ENCODE measurements around the gene APP.

GRCh38 chr21:25911730-25912401, 258.7 kb downstream of the APP start:
- TF ChIP-seq, protein P1, sequence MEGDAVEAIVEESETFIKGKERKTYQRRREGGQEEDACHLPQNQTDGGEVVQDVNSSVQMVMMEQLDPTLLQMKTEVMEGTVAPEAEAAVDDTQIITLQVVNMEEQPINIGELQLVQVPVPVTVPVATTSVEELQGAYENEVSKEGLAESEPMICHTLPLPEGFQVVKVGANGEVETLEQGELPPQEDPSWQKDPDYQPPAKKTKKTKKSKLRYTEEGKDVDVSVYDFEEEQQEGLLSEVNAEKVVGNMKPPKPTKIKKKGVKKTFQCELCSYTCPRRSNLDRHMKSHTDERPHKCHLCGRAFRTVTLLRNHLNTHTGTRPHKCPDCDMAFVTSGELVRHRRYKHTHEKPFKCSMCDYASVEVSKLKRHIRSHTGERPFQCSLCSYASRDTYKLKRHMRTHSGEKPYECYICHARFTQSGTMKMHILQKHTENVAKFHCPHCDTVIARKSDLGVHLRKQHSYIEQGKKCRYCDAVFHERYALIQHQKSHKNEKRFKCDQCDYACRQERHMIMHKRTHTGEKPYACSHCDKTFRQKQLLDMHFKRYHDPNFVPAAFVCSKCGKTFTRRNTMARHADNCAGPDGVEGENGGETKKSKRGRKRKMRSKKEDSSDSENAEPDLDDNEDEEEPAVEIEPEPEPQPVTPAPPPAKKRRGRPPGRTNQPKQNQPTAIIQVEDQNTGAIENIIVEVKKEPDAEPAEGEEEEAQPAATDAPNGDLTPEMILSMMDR (conservative IDR thresholded peaks at IDR 0.05; ENCODE audit: low read depth, low read length): no peak
- TF ChIP-seq EZH2 (IDR thresholded peaks at IDR 0.05; ENCODE audit: borderline replicate concordance, low read depth, low read length, poor library complexity, severe bottlenecking): no peak

All from A673 (cell line).